Measurements from ENCODE around the gene MAD2L2.

- TF ChIP-seq POLR2A (IDR thresholded peaks at IDR 0.05) (no peak), CTCF (IDR thresholded peaks at IDR 0.05) (no peak)
Observed at GRCh38 chr1:11682799-11683198, 1.9 kb upstream of the MAD2L2 start.
